RKO (cell line): Measurements from ENCODE around the gene FBXW5.

ENCODE experiments used
- DNase-seq: peaks from one replicate; pipeline ENCODE4 v3.0.0-alpha.2; 2016; ENCODE audit warnings: low spot score

Gene FBXW5, protein sequence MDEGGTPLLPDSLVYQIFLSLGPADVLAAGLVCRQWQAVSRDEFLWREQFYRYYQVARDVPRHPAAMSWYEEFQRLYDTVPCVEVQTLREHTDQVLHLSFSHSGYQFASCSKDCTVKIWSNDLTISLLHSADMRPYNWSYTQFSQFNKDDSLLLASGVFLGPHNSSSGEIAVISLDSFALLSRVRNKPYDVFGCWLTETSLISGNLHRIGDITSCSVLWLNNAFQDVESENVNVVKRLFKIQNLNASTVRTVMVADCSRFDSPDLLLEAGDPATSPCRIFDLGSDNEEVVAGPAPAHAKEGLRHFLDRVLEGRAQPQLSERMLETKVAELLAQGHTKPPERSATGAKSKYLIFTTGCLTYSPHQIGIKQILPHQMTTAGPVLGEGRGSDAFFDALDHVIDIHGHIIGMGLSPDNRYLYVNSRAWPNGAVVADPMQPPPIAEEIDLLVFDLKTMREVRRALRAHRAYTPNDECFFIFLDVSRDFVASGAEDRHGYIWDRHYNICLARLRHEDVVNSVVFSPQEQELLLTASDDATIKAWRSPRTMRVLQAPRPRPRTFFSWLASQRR

DNA sequence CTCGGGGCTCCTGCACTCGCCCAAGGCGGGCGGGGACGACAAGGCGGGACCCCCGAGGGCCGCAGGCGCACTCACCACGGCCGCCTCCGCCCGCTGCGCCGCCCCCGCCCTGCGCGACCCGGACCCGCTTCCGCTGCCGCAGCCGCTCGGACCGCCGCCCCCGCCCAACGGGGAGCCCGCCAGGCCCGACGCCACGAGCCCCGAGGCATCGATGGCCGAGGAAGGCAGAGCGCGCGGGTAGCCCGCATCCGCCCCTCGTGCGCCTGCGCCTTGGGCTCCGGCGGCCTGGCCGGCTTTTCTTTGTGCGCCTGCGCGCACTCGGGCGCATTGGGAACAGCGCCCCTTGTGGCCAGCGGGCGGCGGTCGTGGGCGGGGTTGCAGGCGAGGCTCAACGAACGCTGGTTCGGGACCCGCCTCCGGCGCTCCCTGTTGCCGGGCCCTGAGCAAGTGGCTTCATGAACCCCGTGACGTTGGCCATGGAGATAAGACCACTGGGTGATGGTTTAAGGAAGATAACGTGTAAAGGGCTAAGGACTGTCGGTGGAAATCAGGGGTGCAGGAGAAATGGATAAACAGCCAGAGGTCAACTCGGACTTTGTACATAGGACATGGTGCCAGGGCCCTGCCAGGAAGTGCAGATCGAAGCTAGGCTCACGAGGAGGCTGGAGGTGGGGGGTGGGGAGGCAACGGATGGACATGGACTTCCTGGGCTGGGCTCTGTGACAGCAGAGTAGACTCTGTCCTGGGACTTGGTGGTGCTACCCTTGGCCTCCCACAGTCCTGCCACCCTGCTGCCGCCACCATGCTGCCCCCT is at the start of gene FBXW5, which contains the start of gene C8G:
Gene FBXW5 (minus strand): TSS at position 220 of the 814 bp plus-strand sequence. CDS start 655 bp downstream, outside the sequence.
Gene C8G (plus strand): TSS at position 725 of the 814 bp plus-strand sequence. CDS start 78 bp downstream, at position 803.
- DNase-seq: peak; percentile 98

DNA sequence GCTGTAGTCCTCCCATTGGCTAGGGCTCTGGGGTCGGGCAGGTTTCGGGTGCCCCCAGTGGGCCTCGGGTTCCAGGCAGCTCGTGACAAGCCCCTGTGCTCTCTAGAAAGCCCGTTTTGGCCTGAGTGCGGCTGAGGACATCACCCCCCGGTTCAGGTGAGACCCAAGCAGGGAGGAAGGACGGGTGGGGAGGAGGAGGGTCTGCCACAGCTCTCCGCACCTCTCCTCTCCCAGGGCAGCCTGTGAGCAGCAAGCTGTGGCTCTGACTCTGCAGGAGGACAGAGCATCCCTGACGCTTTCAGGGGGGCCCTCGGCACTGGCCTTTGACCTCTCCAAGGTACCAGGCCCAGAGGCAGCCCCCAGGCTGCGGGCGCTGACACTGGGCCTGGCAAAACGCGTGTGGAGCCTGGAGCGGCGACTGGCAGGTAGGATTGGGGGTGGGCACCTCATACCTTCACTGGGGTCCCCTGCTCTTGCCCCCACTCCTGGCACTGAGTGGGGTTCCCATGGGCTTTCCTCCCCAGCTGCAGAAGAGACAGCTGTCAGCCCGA is 48.4 kb upstream of the FBXW5 start:
- no peak for DNase-seq

DNA sequence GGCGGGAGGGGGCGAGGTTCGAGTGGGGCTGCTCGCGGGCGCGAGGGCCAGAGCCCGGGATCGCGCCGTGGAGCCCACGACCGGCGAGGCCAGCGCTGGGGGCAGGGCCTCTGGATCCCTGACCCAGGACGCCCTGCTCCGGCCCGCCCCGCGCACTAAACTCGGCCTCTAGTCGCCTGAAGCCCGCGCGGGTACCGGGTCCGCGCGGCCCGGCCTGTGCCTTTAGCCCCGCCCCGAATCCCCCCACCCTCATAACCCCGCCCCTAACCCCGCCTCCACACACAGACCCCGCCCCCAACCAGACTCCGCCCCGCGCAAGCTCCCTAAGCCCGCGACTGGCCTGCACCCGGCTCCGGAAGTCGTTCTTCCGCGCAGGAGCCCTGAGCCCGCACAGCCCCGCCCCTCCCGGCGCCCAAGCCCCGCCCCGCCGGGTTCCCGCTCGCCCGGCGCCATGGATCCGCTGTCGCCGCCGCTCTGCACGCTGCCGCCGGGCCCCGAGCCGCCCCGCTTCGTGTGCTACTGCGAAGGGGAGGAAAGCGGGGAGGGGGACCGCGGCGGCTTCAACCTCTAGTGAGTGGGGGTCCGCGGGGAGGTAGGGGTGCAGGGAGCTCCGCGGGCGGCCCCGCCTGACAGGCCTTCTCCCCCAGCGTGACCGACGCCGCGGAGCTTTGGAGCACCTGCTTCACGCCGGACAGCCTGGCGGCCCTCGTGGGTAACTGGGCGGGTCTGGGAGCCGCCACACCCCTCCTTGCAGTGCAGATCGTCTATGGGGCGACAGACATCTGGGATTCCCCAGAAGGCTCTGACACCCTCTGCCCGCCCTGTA is 47.7 kb upstream of the FBXW5 start, which contains the start of gene PAXX:
Gene PAXX (plus strand): TSS at position 430 of the 826 bp plus-strand sequence. CDS start 22 bp downstream, at position 452.
- DNase-seq: peak; percentile 96

DNA sequence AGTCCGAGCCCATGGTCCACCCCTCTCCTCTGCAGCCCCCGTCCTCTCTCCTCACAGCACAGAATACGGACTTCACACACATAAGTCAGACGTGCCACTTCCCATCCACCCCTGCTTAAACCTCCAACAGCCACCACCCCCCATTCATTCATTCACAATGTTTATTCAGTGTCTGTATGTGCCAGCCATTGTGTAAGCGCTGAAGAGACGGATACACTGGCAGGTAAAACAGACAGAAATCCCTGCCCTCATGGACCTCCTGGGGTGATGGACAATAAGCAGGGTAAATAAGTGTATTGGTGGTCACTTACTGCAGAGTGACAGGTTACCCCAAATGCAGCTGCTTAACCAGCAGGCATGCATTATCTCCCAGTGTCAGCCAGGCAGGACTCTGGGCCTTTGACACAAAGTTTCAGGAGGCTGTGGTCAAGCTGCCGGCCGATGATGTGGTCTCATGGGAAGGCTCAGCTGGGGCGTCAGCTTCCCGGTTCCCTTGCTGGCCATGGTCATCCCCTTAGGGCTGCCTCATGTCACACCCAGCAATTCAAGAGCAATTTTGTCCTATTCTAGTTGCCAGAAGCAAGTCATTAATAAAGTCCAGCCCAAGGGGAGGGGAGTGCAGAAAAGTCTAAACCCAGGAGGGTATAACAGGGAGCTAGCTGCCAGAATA is 45.8 kb upstream of the FBXW5 start:
- no peak for DNase-seq

DNA sequence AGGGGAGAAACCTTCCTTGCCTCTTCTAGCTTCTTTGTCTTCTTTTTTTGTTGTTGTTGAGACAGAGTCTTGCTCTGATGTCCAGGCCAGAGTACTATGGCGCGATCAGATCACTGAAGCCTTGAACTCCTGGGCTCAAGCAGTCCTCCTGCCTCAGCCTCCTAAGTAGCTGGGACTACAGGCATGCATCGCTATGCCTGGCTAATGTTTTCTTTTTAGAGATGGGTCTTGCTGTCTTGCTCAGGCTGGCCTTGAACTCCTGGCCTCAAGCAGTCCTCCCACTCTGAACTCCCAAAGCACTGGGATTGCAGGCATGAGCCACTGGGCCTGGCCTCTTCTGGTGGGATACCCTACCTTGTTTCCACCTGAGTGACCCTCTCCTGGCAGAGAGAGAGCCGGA is 44.3 kb upstream of the FBXW5 start:
- DNase-seq: no peak

DNA sequence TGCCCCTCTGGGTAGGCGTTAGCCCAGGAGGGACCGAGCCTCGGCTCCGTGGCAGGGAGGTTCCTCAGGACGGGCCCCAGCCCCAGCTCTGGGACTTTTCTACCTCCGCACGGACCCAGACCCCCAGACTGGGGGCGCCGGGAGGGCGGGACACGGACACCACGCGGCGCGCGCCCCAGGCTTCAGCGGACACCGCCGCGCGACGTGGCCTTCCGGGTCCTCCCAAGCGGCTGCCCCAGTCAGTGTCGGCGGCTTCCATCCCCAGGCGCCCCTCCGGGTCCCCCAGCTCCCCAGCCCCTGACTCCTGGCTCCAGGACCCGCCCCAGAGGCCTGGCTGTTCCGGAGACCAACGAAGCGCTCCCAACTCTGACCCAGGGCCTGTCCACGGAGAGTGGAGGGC is 41.3 kb upstream of the FBXW5 start:
- DNase-seq: no peak

DNA sequence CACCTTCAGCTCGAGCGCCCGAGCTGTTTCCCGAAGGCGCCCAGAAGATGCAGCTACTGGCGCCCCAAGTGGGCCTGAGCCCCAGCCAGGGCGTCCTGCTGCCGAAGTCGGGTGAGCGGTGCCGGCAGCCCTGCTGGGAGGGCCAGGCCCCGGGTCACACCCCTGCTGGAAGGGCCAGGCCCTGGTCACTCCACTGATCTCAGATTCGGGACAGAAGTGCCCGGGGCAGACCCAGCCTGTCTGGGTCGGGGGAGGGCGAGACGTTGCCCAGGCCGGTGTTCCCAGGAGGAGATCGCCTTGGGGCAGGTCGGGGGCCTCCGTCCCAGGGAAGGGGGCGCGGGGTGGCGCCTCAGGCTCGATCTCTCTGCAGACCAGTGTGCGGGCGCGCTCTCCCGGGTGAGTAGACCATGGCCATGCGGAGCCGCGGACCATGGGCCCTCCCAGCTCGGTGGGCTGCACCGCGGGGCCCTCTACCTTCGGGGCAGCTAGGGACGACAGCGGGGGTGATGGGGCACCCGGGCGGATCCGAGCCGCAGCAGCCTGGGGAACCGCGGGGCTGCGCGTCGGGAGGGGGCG is 40.6 kb upstream of the FBXW5 start:
- DNase-seq: no peak

DNA sequence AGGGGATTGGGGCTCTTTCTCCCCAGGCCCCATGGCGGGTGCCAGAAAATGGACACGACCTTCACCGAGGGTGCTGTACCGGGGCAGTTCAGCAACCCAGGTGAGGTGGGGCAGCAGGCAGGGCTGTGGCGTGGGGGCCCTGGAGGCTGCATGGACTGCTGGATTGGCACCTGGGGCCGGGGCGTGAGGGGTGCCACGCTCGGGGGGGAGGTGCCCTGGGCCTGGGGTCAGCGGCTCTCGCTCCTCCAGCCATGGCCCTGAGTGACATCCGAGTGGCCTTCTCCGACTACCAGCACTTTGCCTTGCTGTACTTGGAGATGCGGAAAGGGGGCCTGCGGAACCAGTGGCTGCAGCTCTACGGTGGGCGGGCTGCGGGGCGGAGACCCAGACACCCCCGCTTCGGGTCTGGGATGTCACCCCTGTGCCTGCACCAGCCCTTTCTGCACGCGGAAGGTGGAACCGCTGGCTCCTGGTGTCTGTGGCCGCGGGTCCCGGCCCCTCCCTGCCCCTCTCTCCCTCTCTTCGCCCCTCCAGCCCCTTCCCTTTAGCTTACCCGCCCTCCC is 40.0 kb upstream of the FBXW5 start:
- no peak for DNase-seq

DNA sequence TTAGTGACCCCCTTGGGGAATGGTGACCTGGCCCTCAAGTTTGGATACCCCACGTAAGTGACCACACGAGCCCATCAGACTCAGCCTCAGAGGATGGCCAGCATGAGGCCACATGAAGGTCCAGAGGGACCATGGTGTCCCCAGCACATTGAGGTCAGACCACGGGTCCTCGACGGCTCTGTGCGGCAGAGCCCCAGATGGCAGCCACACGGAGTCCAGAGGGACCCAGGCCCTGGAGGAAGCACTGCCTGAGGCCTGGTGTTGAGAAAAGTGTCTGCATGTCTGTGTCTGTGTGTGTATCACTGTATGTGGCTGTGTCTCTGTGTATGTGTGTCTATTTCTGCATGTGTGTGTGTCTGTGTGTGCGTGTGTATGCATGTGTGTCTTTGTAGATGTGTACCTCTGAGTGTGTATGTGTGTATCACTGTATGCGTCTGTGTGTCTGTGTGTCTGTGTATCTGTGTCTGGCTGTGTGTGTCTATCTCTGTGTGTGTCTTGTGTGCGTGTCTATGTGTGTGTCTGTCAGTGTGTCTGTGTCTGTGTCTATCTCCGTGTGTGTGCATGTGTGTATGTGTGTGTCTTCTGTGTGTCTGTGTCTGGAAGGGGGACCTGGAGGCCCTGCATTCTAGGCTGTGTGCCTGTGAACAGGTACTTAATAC is 39.2 kb upstream of the FBXW5 start:
- DNase-seq: no peak

DNA sequence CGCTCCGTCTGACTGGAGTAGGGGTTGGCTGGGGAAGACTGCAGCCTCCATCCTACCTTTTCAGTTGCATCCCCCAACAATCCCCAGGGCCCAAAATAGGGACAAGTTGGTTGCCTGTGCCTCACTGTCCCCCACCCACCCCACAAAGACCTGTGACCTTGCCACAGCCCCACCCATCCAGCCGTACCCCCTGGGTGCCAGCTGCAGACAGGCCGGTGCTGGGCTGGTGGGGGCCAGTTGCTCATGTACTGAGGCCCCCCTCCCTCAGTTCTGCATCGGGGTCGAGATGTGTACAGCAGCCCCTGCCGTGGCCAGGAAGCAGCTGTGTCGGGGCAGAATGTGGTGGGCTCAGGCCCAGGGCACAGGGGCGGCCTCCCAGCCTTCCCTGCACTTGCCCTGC is 38.6 kb upstream of the FBXW5 start:
- DNase-seq: no peak

DNA sequence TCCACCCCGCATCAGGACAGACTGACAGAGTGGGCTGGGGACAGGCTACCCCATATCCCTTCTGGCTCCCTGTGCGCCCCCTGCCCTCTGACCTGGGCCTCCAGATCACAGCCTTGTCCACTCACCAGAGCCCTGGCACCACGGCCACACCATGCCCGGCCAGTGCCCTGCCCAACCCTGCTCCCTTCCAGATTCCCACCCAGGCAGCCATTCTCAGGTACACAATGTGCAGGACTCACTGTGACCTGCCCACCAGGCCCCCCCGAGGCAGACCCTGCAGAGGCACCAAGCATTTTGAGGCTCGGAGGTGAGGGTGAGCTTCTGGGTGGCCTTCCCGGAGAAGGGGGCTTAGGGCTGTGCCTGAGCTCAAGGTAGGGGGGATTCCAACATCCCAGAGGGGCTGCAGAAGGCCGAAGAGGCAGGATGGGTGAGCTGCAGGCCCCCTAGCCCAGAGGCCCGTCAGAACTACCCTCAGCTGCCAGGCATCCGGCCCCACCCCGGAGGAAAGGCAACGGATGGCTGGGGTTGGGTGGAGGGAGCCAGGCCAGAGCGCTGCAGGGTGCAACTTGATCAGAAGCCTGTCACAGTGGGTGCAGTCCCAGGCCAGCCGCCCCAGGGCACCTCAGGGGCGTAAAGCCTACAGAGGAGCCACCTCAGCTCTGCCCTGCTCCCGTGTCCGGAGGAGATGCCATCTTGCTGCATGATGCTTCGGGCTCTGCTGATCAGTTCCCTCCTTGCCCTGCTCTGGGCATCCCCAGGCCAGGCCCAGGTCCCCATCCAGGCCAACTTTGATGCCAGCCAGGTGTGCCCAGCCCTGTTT is 37.9 kb upstream of the FBXW5 start, which contains the start of gene LCNL1:
Gene LCNL1 (plus strand): TSS at position 762 of the 820 bp plus-strand sequence. CDS start 594 bp downstream, outside the sequence.
- no peak for DNase-seq

DNA sequence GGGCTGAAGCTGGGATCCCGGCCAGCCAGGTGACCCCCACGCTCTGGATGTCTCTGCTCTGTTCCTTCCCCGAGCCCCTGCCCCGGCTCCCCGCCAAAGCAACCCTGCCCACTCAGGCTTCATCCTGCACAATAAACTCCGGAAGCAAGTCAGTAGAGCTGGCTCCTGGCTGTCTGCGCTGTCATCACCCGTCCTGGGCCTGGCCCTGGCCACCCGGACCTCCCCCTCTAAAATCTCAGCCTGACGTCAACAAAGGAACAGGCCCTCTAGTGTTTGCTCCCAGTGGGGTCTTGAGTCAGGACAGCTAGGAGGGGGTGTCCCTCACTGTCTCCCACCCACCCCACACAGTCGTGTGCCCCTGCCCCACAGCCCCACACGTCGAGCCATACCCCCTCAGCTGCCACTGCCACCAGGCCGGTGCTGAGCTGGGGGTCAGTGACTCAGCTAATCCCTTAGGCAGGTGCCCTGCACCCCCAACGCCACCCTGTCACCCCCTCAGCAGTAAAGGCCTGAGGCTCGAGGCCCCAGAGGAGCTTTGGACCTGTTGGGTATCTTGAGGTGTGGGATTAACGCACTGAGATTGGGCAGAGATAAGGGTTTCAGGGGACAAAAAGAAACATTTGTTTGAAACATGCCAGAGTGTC is 37.2 kb upstream of the FBXW5 start:
- DNase-seq: no peak

DNA sequence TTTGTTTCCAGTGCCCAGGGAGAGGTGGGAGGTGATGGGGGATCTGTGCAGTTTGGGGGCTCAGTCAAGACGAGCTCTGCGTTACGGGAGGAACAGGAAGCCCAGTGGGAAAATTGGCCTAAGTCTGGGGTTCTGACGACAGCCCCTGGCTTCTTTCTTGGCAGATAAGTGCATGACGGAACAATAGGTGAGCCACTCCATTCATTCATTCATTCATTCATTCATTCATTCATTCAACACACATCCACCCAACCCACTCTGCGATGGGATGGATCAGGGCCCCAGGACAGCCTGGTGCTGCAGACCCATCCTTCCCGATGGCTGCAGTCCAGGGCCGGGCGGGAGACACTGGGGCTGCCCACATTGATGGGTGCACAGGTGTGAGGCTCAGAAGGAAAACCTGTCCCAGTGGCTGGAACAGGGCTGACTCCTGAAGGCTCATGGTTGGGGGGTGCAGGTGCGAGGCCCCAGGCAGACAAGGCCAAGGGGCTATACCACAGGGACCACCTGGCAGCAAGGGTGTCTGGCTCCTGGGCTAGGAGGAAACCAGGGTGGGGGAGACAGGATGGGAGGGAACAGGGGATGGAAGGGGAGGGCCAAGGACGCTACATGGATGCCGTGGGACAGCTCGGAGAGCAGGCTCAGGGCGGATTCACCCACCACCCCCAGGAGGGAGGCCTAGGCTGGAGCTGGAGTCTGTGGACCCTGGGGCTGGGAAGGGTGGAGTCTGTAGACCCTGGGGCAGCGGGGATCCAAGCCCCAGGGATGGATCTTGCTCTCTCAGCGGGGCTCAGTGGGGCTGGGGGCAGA is 36.3 kb upstream of the FBXW5 start:
- no peak for DNase-seq

DNA sequence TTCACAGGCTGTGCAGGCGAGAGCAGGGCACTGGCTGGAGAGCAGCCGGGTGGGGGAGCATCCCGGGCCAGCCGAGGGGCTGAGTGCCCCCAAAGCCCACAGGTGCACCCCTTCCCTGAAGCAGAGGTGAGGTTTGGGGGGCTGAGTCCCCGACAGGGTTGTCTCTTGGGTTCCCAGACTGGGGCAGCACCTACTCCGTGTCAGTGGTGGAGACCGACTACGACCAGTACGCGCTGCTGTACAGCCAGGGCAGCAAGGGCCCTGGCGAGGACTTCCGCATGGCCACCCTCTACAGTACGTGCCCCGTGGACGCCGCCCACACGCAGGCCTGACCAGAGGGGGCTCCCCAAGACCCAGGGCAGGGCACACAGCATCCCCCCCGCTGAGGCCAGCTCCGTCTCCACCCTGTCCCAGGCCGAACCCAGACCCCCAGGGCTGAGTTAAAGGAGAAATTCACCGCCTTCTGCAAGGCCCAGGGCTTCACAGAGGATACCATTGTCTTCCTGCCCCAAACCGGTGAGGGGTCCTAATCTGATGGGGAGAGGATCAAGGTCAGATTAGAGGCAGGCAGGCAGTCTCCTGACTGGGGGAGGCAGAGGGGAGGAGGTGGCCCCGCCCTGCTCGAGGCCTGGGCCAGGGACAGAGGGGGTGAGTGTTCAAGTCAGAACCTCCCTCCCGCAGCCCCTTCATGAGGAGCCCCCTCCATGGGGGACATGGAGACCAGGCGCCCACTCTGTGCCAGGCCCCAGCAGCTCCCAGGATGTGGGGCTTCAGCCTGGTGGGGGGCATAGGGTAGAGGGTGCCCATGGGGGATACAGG is 35.4 kb upstream of the FBXW5 start:
- DNase-seq: no peak

DNA sequence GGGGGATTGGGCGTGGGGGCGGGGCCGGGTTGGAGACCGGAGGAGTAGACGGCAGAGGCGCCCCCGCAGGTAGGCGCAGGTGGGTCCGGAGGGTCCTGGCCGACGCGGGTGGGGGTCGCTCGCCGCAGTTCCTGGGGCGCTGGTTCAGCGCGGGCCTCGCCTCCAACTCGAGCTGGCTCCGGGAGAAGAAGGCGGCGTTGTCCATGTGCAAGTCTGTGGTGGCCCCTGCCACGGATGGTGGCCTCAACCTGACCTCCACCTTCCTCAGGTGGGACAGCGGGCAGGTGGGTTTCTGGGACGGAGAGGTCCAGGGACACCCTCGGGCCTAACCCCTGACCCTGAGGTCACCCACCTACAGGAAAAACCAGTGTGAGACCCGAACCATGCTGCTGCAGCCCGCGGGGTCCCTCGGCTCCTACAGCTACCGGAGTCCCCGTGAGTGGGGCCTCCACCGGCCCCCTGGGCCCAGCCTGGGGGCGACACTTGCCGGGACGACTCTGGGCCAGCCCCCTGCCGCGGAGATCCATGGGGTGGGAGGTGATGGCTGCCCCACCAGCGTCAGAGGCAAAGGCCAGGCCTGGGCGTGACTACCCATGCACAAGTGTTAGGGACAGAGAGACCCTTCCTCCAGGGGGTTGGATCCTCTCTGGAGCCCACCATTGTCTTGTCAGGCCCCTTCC is 34.5 kb upstream of the FBXW5 start:
- DNase-seq: no peak
